A673 (cell line): ENCODE data around the gene SUN1.

Experiments
- CTCF ChIP-seq: fragments of 300-800, 200-600 bp; sonication (generic); conservative IDR thresholded peaks from 2 replicates; pipeline ENCODE4 v1.5.1; 2017; ENCODE audit warnings: low read depth, mild to moderate bottlenecking, antibody characterized with exemption, low read length, moderate library complexity, mixed read lengths
- EZH2 ChIP-seq: fragments of 200-600 bp; sonication (generic); IDR thresholded peaks from 2 replicates; pipeline ENCODE4 v1.6.1; 2017; ENCODE audit warnings: borderline replicate concordance, low read depth, mild to moderate bottlenecking, mixed read lengths, antibody characterized with exemption, low read length; ENCODE audit not compliant: poor library complexity, severe bottlenecking

GRCh38 chr7:910931-911431, 78.7 kb downstream of the SUN1 start:
- TF ChIP-seq EZH2 (no peak), CTCF (no peak)
